H9 (cell line): ENCODE measurements around the gene JARID2. TPM values are rescaled to one million over a fixed set of nuclear protein-coding genes. Genes with fewer than 3 reads are reported as not detected.

ENCODE experiments used
- DNase-seq: peaks from one replicate; pipeline ENCODE4 v3.0.0-alpha.2; 2017
- H2AFZ ChIP-seq: one replicate; pipeline ENCODE4 v1.6.1; 2013; ENCODE audit warnings: mild to moderate bottlenecking, low read length, control low read depth, moderate library complexity
- H2AK5ac ChIP-seq: 2 replicates; pipeline ENCODE4 v1.6.1; 2013; ENCODE audit warnings: low read length, control low read depth, mixed read lengths; ENCODE audit not compliant: insufficient read length
- H2BK120ac ChIP-seq: one replicate; pipeline ENCODE4 v1.6.1; 2013; ENCODE audit warnings: low read depth, mild to moderate bottlenecking, low read length, control low read depth, inconsistent platforms; ENCODE audit not compliant: poor library complexity, severe bottlenecking
- H2BK12ac ChIP-seq: 2 replicates; pipeline ENCODE4 v1.6.1; 2013; ENCODE audit warnings: low read length, control low read depth, mixed read lengths, low read depth; ENCODE audit not compliant: insufficient read length
- H2BK15ac ChIP-seq: 2 replicates; pipeline ENCODE4 v1.6.1; 2013; ENCODE audit warnings: low read depth, low read length, control low read depth
- H2BK20ac ChIP-seq: one replicate; pipeline ENCODE4 v1.6.1; 2013; ENCODE audit warnings: low read depth, mild to moderate bottlenecking, low read length, control low read depth, inconsistent platforms; ENCODE audit not compliant: poor library complexity, severe bottlenecking
- H2BK5ac ChIP-seq: 2 replicates; pipeline ENCODE4 v1.6.1; 2013; ENCODE audit warnings: low read length, control low read depth, mixed read lengths; ENCODE audit not compliant: insufficient read length
- H3K14ac ChIP-seq: 2 replicates; pipeline ENCODE4 v1.6.1; 2013; ENCODE audit warnings: low read length, control low read depth; ENCODE audit not compliant: insufficient read depth
- H3K18ac ChIP-seq: 2 replicates; pipeline ENCODE4 v1.6.1; 2013; ENCODE audit warnings: low read depth, mild to moderate bottlenecking, mixed read lengths, low read length, control low read depth; ENCODE audit not compliant: insufficient read length
- H3K23ac ChIP-seq: 2 replicates; pipeline ENCODE4 v1.6.1; 2013; ENCODE audit warnings: low read length, control low read depth, mixed read lengths, low read depth; ENCODE audit not compliant: insufficient read length
- H3K23me2 ChIP-seq: 2 replicates; pipeline ENCODE4 v1.6.1; 2013; ENCODE audit warnings: low read depth, mild to moderate bottlenecking, mixed read lengths, low read length, control low read depth; ENCODE audit not compliant: insufficient read length, poor library complexity, severe bottlenecking
- H3K27ac ChIP-seq: 2 replicates; pipeline ENCODE4 v1.5.1; 2013; ENCODE audit warnings: low read length, control low read depth, mixed read lengths, low read depth; ENCODE audit not compliant: insufficient read length
- H3K27me3 ChIP-seq: 2 replicates; pipeline ENCODE4 v1.6.1; 2013; ENCODE audit warnings: low read length, control low read depth, inconsistent platforms; ENCODE audit not compliant: insufficient read depth
- H3K4ac ChIP-seq: 2 replicates; pipeline ENCODE4 v1.6.1; 2013; ENCODE audit warnings: low read depth, mild to moderate bottlenecking, control low read depth, inconsistent platforms, low read length, moderate library complexity
- H3K4me1 ChIP-seq: 2 replicates; pipeline ENCODE4 v1.6.1; 2013; ENCODE audit warnings: low read length, control low read depth, inconsistent platforms; ENCODE audit not compliant: insufficient read depth
- H3K4me2 ChIP-seq: 2 replicates; pipeline ENCODE4 v1.6.1; 2013; ENCODE audit warnings: low read length, control low read depth, mixed read lengths; ENCODE audit not compliant: insufficient read length, insufficient read depth
- H3K56ac ChIP-seq: 2 replicates; pipeline ENCODE4 v1.6.1; 2013; ENCODE audit warnings: low read depth, mild to moderate bottlenecking, mixed read lengths, low read length, control low read depth; ENCODE audit not compliant: insufficient read length
- H3K79me1 ChIP-seq: 2 replicates; pipeline ENCODE4 v1.6.1; 2013; ENCODE audit warnings: low read depth, mild to moderate bottlenecking, moderate library complexity, low read length, control low read depth, inconsistent platforms; ENCODE audit not compliant: insufficient read depth, poor library complexity, severe bottlenecking
- H3K79me2 ChIP-seq: 2 replicates; pipeline ENCODE4 v1.6.1; 2013; ENCODE audit warnings: low read length, control low read depth, inconsistent platforms; ENCODE audit not compliant: insufficient read depth
- H3K9ac ChIP-seq: 2 replicates; pipeline ENCODE4 v1.6.1; 2013; ENCODE audit warnings: low read length, control low read depth, mixed read lengths; ENCODE audit not compliant: insufficient read length; ENCODE audit errors: extremely low read depth
- H3K9me3 ChIP-seq: one replicate; pipeline ENCODE4 v1.6.1; 2013; ENCODE audit warnings: low read depth, low read length, inconsistent platforms; ENCODE audit not compliant: control insufficient read depth
- H3T11ph ChIP-seq: one replicate; pipeline ENCODE4 v1.6.1; 2013; ENCODE audit warnings: mild to moderate bottlenecking, low read length, control low read depth, inconsistent platforms
- H4K20me1 ChIP-seq: one replicate; pipeline ENCODE4 v1.6.1; 2013; ENCODE audit not compliant: control insufficient read depth, insufficient read length, insufficient read depth
- H4K5ac ChIP-seq: 2 replicates; pipeline ENCODE4 v1.6.1; 2013; ENCODE audit warnings: low read depth, mild to moderate bottlenecking, mixed read lengths, low read length, control low read depth; ENCODE audit not compliant: insufficient read length
- H4K8ac ChIP-seq: replicated peaks from 2 replicates; pipeline ENCODE4 v1.6.1; 2013; ENCODE audit warnings: low read length, control low read depth, mixed read lengths, low read depth; ENCODE audit not compliant: insufficient read length
- H4K91ac ChIP-seq: 2 replicates; pipeline ENCODE4 v1.6.1; 2013; ENCODE audit warnings: low read depth, mild to moderate bottlenecking, moderate library complexity, mixed read lengths, low read length, control low read depth; ENCODE audit not compliant: insufficient read length
- H3K27ac Mint-ChIP-seq, 3 experiments: 2 replicates in 2 of 3; 3 replicates in 1 of 3; pipeline ENCODE4 v1.8.0; 2020 to 2021; ENCODE audit warnings: mixed read lengths in 3 of 3, mild to moderate bottlenecking in 1 of 3, moderate library complexity in 1 of 3
- H3K27me3 Mint-ChIP-seq: 2 replicates; pipeline ENCODE4 v1.8.0; 2021; ENCODE audit warnings: low read depth, mild to moderate bottlenecking, moderate library complexity, mixed read lengths
- H3K36me3 Mint-ChIP-seq, 3 experiments: 2 replicates in 2 of 3; 3 replicates in 1 of 3; pipeline ENCODE4 v1.8.0; 2020 to 2021; ENCODE audit warnings: low read depth in 3 of 3, mixed read lengths in 3 of 3; ENCODE audit not compliant: insufficient read depth in 1 of 3
- H3K4me1 Mint-ChIP-seq, 2 experiments: 2 replicates each; pipeline ENCODE4 v1.8.0; 2020; ENCODE audit warnings: mixed read lengths in 2 of 2
- H3K4me3 Mint-ChIP-seq, 2 experiments: 2 replicates in 1 of 2; 3 replicates in 1 of 2; pipeline ENCODE4 v1.8.0; 2020 to 2021; ENCODE audit warnings: mild to moderate bottlenecking in 2 of 2, mixed read lengths in 2 of 2, moderate library complexity in 1 of 2
- H3K9me3 Mint-ChIP-seq, 2 experiments: 2 replicates in 1 of 2; 3 replicates in 1 of 2; pipeline ENCODE4 v1.8.0; 2020; ENCODE audit warnings: mild to moderate bottlenecking in 2 of 2, mixed read lengths in 2 of 2, moderate library complexity in 1 of 2
- WGBS: extraction: QIAGEN DNeasy Blood & Tissue Kit; methylation state at CpG from one replicate; pipeline ENCODE4 v1.1.7; 2013; ENCODE audit warnings: missing lambda C conversion rate, low lambda C conversion rate, mixed read lengths; ENCODE audit not compliant: insufficient read length; ENCODE audit errors: extremely low coverage; 5-methylcytosine and 5-hydroxymethylcytosine counted together
- total RNA-seq: library from RNA; stranded (reverse); gene quantifications from 2 replicates; pipeline ENCODE4 v1.2.1, GENCODE V29; 2021
- TF ChIP-seq, protein P1 (sequence below): fragments of 200-600 bp; sonication (generic); conservative IDR thresholded peaks from 3 replicates; pipeline ENCODE4 v1.8.0; 2021; ENCODE audit warnings: antibody characterized with exemption, mild to moderate bottlenecking

JARID2 gene
- total RNA-seq, 1 experiment from 2014 or later: 174 TPM

- WGBS: no CpG with 5 or more reads among the region's 2 CpGs
- no peak overlapping the region for H2BK20ac ChIP-seq
- no peaks in the 10 kb centered on the region for H3K23me2 ChIP-seq
- no peak overlapping the region for H4K8ac ChIP-seq
- no peak overlapping the region for H3K27ac ChIP-seq
- H3K23ac ChIP-seq: no peak overlapping the region
- no peak overlapping the region for H2AK5ac ChIP-seq
- H3K14ac ChIP-seq: no peak overlapping the region
- H3K9me3 Mint-ChIP-seq: peaks cover 14 to 22% of the 10 kb centered on the region in 2 experiments
- H4K91ac ChIP-seq: no peak overlapping the region
- no peaks in the 10 kb centered on the region for H4K20me1 ChIP-seq
- H3K4ac ChIP-seq: no peak overlapping the region
- no peaks in the 10 kb centered on the region for H3K9me3 ChIP-seq
- H2BK15ac ChIP-seq: no peak overlapping the region
- H3K4me2 ChIP-seq: no peak overlapping the region
- peaks cover 3% of the 10 kb centered on the region for H3K4me1 ChIP-seq
- H3K36me3 Mint-ChIP-seq: peaks cover 47 to 55% (median 54%) of the 10 kb centered on the region in 3 experiments
- no peak overlapping the region for H2BK12ac ChIP-seq
- no peaks in the 10 kb centered on the region for H3K27me3 ChIP-seq
- no peak overlapping the region for H3K56ac ChIP-seq
- H3K27ac Mint-ChIP-seq: peak overlapping the region in 2 of 3 experiments; percentile 19 to 20; a peak in 3 of 7 replicates
- no peak overlapping the region for H2AFZ ChIP-seq
- no peak overlapping the region for H2BK5ac ChIP-seq
- peaks cover 5% of the 10 kb centered on the region for H3K79me1 ChIP-seq
- peaks cover 65 to 68% of the 10 kb centered on the region in 2 experiments for H3K4me1 Mint-ChIP-seq
- H3K18ac ChIP-seq: no peak overlapping the region
- H3K4me3 Mint-ChIP-seq: no peak overlapping the region
- peaks cover 74% of the 10 kb centered on the region for H3K79me2 ChIP-seq
- no peak overlapping the region for H3T11ph ChIP-seq
- TF ChIP-seq, protein P1, sequence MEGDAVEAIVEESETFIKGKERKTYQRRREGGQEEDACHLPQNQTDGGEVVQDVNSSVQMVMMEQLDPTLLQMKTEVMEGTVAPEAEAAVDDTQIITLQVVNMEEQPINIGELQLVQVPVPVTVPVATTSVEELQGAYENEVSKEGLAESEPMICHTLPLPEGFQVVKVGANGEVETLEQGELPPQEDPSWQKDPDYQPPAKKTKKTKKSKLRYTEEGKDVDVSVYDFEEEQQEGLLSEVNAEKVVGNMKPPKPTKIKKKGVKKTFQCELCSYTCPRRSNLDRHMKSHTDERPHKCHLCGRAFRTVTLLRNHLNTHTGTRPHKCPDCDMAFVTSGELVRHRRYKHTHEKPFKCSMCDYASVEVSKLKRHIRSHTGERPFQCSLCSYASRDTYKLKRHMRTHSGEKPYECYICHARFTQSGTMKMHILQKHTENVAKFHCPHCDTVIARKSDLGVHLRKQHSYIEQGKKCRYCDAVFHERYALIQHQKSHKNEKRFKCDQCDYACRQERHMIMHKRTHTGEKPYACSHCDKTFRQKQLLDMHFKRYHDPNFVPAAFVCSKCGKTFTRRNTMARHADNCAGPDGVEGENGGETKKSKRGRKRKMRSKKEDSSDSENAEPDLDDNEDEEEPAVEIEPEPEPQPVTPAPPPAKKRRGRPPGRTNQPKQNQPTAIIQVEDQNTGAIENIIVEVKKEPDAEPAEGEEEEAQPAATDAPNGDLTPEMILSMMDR: no peak
- DNase-seq: no peak
- no peak overlapping the region for H4K5ac ChIP-seq
- no peak overlapping the region for H2BK120ac ChIP-seq
- no peaks in the 10 kb centered on the region; the same call in 1 of the 2 replicates for H3K27me3 Mint-ChIP-seq
- no peak overlapping the region for H3K9ac ChIP-seq
Measured at GRCh38 chr6:15411766-15412165, 165.9 kb downstream of the JARID2 start.
